A673 (cell line): ENCODE measurements around the gene KCNMA1. TPM values are rescaled to one million over a fixed set of nuclear protein-coding genes. Genes with fewer than 3 reads are reported as not detected.

Experiments
- BruUV-seq: library from RNA; stranded (reverse); fragments of 400-500 nt; replicated peaks from 2 replicates; lab custom pipeline; 2021; lab: Mats Ljungman, UMichigan
- CTCF ChIA-PET: fragments of 300-600 bp; sonication (Branson Sonifier 250); formaldehyde crosslinking; loops from one replicate; lab custom pipeline; 2022; ENCODE audit warnings: antibody characterized with exemption; lab: Charles Lee
- POLR2A ChIA-PET: fragments of 300-600 bp; sonication (Branson Sonifier 250); formaldehyde crosslinking; loops from one replicate; lab custom pipeline; 2022; ENCODE audit warnings: antibody characterized with exemption; ENCODE audit not compliant: low non-redundant PET; lab: Charles Lee
- DNase-seq: peaks from one replicate; pipeline ENCODE4 v3.0.0-alpha.2; 2015; ENCODE audit warnings: low spot score
- H3K27ac ChIP-seq: fragments of 200-600 bp; sonication (generic); 2 replicates; pipeline ENCODE4 v1.5.1; 2016; ENCODE audit warnings: mixed run types, low read depth, mild to moderate bottlenecking, mixed read lengths, antibody characterized with exemption, low read length; ENCODE audit not compliant: poor library complexity, severe bottlenecking
- H3K27me3 ChIP-seq: fragments of 200-600 bp; sonication (generic); replicated peaks from 2 replicates; pipeline ENCODE4 v1.6.1; 2017; ENCODE audit warnings: mixed run types, low read depth, mild to moderate bottlenecking, mixed read lengths, antibody characterized with exemption, low read length; ENCODE audit not compliant: insufficient read depth, poor library complexity
- H3K36me3 ChIP-seq: fragments of 200-600 bp; sonication (generic); 2 replicates; pipeline ENCODE4 v1.6.1; 2016; ENCODE audit warnings: mixed run types, mild to moderate bottlenecking, mixed read lengths, antibody characterized with exemption, low read length; ENCODE audit not compliant: insufficient read depth, poor library complexity, severe bottlenecking
- H3K4me1 ChIP-seq: fragments of 200-600 bp; sonication (generic); 2 replicates; pipeline ENCODE4 v1.6.1; 2017; ENCODE audit warnings: mixed run types, mild to moderate bottlenecking, mixed read lengths, antibody characterized with exemption, low read length; ENCODE audit not compliant: insufficient read depth, poor library complexity, severe bottlenecking
- H3K4me3 ChIP-seq: fragments of 200-600 bp; sonication (generic); 2 replicates; pipeline ENCODE4 v1.5.1; 2016; ENCODE audit warnings: low read depth, mixed run types, mild to moderate bottlenecking, mixed read lengths, low read length; ENCODE audit not compliant: poor library complexity, severe bottlenecking
- H3K9me3 ChIP-seq: fragments of 200-600 bp; sonication (generic); 2 replicates; pipeline ENCODE4 v1.6.1; 2016; ENCODE audit warnings: mixed run types, low read depth, mild to moderate bottlenecking, mixed read lengths, antibody characterized with exemption, low read length; ENCODE audit not compliant: poor library complexity, severe bottlenecking
- EZH2 ChIP-seq: fragments of 200-600 bp; sonication (generic); IDR thresholded peaks from 2 replicates; pipeline ENCODE4 v1.6.1; 2017; ENCODE audit warnings: borderline replicate concordance, low read depth, mild to moderate bottlenecking, mixed read lengths, antibody characterized with exemption, low read length; ENCODE audit not compliant: poor library complexity, severe bottlenecking
- intact Hi-C: fragments of 100-400 bp; cut with micrococcal nuclease; formaldehyde crosslinking; loops from one replicate; pipeline ENCODE4 v1.10.0; 2022; ENCODE audit not compliant: unreplicated experiment
- total RNA-seq: library from RNA; stranded (reverse); gene quantifications from 2 replicates; pipeline ENCODE4 v1.2.3, GENCODE V29; 2021
- TF ChIP-seq, protein P1 (sequence below): fragments of 300-800, 200-600 bp; sonication (generic); conservative IDR thresholded peaks from 2 replicates; pipeline ENCODE4 v1.5.1; 2017; ENCODE audit warnings: low read depth, mild to moderate bottlenecking, antibody characterized with exemption, low read length, moderate library complexity, mixed read lengths

Gene KCNMA1
- total RNA-seq, 1 experiment from 2014 or later: 0.84 TPM

DNA sequence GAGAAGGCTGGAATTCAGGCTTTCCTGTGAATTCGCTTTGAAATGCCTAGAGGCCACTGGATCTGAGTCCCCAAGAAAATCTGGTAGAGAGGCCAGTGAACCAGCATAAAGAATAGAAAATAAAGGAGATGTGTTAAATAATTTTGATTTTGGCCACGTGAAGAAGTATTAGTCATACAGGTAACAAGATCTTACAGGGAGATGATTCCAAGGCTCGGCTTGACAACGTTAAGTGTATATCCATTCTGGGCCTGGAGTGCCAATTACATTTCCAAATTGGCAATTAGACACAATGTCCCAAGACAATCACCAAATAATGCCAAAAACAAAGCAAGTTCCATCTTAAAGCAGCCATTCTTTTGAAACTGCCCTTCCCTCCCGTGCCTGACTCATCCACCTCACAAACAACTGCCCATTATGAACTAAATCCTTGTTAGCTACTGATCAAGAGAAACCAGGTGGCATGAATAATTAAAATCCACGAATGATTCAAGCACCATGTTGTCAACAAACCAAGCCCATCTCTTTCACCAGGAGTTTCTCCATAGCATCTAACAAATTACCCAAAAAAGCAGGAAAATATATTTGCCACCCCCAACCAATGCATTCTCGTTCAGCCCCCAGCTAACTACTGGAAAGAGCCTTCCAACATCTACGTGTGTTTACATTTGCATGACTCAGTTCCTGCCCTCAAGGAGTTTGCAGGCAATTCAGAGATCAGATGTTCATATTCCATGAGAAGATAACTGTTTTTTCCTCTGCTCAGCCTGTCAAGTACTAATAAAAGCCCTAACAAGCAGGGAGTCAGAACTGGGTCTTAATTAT is 8.5 kb downstream of the KCNMA1 start:
- no peak overlapping the region for H3K27ac ChIP-seq
- no peak for DNase-seq

DNA sequence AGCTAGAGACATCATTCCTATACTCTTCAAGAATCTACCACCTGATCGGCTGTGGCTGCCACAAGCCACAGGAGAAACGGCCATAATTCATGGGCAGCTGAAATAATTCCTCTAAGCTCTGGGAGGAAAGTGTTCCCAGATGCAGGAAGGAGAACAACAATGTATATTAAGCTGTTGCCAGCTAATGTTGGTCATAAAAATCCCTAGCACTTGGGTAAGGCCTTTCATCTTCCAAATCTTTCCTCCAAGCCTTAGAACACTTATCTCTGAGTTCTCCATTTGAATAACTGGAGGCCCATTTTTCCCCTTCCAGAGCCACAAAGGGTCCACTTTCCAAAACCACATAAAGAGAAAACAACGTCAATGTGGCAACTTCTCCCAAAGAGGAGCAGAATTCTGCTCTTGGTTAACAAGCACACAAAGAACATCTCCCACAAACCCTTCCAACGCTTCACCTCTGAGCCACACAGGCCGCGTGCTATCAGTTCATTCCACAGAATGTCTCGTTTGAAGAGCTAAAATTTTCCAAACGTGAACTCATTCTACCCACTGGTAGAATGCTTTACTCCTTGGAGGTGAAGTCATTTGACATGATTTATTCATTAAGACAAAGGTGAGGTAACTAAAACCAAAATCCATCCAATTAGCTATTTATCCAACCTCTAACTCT is 11.2 kb downstream of the KCNMA1 start:
- no peaks in the 10 kb centered on the region for H3K36me3 ChIP-seq
- no peaks in the 10 kb centered on the region for H3K4me1 ChIP-seq
- intact Hi-C loops: no loop called here
- no peak overlapping the region for H3K27ac ChIP-seq
- H3K9me3 ChIP-seq: no peaks in the 10 kb centered on the region
- H3K4me3 ChIP-seq: no peak overlapping the region
- POLR2A ChIA-PET: no interaction called here
- CTCF ChIA-PET: interaction anchor here (0.7 kb wide), 1 partner anchor 146 kb away, joined by 3 read pairs; no protein-coding TSS in a partner anchor
- TF ChIP-seq, protein P1, sequence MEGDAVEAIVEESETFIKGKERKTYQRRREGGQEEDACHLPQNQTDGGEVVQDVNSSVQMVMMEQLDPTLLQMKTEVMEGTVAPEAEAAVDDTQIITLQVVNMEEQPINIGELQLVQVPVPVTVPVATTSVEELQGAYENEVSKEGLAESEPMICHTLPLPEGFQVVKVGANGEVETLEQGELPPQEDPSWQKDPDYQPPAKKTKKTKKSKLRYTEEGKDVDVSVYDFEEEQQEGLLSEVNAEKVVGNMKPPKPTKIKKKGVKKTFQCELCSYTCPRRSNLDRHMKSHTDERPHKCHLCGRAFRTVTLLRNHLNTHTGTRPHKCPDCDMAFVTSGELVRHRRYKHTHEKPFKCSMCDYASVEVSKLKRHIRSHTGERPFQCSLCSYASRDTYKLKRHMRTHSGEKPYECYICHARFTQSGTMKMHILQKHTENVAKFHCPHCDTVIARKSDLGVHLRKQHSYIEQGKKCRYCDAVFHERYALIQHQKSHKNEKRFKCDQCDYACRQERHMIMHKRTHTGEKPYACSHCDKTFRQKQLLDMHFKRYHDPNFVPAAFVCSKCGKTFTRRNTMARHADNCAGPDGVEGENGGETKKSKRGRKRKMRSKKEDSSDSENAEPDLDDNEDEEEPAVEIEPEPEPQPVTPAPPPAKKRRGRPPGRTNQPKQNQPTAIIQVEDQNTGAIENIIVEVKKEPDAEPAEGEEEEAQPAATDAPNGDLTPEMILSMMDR: no peak
- no peak for TF ChIP-seq EZH2
- BruUV-seq: no TSS peak
- DNase-seq: no peak
- H3K27me3 ChIP-seq: peaks cover 9% of the 10 kb centered on the region

More for the DNA sequence above, 8.5 kb downstream of the KCNMA1 start:
- Histone ChIP-seq H3K36me3 (no peaks in the 10 kb centered on the region), H3K27me3 (peaks cover 9% of the 10 kb centered on the region), H3K4me3 (no peak overlapping the region), H3K4me1 (no peaks in the 10 kb centered on the region), H3K9me3 (no peaks in the 10 kb centered on the region)
- POLR2A ChIA-PET: no interaction called here
- CTCF ChIA-PET: interaction anchor here (0.5 kb wide), 1 partner anchor 60 kb away, joined by 3 read pairs; no protein-coding TSS in a partner anchor
- intact Hi-C loops: no loop called here
- no TSS peak for BruUV-seq
- TF ChIP-seq EZH2: no peak
- TF ChIP-seq, protein P1: no peak

DNA sequence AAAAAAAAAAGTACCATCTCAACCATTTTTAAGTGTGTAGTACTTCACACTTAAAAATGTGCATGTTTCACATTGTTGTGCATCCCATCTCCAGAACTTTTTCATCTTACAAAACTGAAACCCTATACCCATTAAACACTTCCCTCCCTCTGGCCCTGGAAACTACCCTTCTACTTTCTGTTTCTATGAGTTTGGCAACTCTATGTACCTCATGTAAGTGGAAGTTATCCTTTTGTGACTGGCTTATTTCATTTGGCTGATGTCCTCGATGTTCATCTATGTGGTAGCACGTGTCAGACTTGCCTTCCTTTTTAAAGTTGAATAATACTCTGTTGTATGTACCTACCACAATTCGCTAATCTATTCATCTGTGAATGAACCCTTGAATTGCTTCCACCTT is 12.2 kb downstream of the KCNMA1 start:
- Histone ChIP-seq H3K27ac (no peak overlapping the region), H3K4me1 (no peaks in the 10 kb centered on the region), H3K9me3 (no peaks in the 10 kb centered on the region), H3K4me3 (no peak overlapping the region), H3K27me3 (peaks cover 9% of the 10 kb centered on the region), H3K36me3 (no peaks in the 10 kb centered on the region)
- no TSS peak for BruUV-seq
- no peak for DNase-seq
- TF ChIP-seq, protein P1: no peak
- no peak for TF ChIP-seq EZH2
- CTCF ChIA-PET: no interaction called here
- POLR2A ChIA-PET: no interaction called here
- intact Hi-C loops: no loop called here
